HFF-Myc (cell line): ENCODE data around the gene SH3BP4.

ENCODE experiments used
- DNase-seq: peaks from one replicate; pipeline ENCODE4 v3.0.0-alpha.2; 2011; ENCODE audit warnings: low read depth; ENCODE audit errors: extremely low read depth
- H3K4me3 ChIP-seq: replicated peaks from 2 replicates; pipeline ENCODE4 v1.5.1; 2011; ENCODE audit warnings: low read depth, mild to moderate bottlenecking, control low read depth, low read length
- CTCF ChIP-seq: IDR thresholded peaks from 2 replicates; pipeline ENCODE4 v1.5.1; 2012; ENCODE audit warnings: mild to moderate bottlenecking, low read depth, low read length, control low read depth; ENCODE audit errors: missing control alignments

SH3BP4 gene

DNA sequence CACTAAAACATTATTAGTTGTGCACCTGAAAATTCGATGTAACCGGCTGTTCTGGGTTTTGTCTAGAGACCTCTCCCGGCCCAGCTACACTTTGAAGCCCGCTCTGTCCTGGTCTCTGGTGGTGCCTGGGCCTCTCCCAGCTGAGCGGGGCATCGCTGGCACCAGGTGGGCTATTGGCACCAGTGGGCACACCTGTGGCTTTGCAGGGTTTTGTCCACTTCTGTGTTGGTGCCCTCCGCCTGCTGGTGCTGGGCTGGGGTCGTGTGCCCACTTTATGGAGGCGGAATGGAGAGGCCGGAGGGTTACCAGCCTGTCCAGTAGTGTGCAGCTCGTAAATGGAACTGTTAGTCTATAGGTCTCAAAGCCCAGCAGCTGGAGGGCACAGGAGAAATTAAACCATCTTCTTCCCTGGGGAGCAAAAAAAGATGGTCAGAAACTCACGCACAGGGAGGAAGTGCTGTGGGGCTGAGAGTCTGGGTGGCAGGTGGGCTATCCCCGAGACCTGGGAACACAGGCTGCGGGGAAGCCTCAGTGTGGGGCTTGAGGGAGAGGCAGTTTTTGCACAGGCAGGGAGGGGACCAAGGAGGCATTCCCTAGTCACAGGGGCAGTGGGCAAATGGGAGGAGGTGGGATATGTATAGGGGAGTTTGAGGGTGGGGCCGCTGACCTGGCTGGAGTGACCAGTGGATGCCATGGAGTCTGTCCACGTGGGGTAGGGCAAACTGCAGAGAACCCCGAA, 30.4 kb downstream of the SH3BP4 start:
- no peak for DNase-seq
- peak overlapping the region; percentile 19 for H3K4me3 ChIP-seq
- no peak for TF ChIP-seq CTCF

DNA sequence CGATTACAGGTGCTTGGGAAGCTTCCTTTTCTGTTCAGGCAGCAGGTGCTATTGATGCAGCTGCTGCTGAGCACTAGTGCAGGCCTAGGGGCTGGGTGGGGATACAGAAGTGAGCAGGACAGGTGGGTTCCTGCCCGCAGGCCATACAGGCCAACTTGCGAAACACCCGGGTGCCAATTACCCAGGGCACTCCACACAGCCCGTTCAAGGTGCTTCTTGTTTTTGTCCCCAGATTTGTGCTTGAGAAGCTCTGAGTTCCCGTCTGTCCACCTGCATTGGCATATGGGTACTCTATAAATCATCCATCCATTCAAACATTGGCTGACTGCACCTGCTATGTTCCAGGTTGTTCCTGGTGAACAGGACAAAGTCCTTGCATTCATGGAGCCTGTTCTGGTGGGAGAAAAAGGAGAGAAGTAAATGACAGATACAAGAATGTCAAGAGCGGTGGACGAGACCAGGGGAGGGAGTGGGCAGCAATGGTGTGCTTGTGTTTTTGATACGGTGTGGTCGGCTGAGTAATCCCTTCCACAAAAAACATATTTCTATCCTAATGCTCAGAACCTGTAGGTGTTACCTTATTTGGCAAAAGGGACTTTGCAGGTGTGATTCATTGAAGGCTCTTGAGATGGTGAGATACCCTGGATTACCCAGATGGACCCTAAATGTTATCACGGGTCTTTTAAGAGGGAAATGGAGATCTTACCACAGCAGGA, 31.4 kb downstream of the SH3BP4 start:
- TF ChIP-seq CTCF: no peak
- no peak overlapping the region for H3K4me3 ChIP-seq
- DNase-seq: no peak

DNA sequence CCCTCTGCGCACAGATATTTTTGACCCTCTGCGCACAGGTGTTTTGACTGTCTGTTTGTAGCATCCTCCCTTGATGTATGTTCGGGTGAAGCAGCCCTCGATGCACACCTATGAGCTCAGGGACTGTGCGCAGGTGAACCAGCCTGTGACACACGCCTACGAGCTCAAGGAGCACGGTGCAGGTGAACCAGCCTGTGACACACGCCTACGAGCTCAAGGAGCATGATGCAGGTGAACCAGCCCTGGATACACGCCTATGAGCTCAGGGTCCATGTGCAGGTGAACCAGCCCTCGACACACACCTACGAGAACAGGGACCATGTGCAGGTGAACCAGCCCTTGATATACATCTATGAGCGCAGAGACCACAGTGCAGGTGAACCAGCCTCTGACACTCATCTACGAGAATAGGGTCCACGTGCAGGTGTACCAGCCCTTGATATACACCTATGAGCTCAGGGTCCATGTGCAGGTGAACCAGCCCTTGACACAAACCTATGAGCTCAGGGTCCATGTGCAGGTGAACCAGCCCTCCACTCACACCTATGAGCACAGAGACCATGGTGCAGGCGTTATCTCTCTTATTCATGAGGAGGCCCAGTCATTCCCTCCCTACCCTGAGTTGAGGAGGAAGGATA, 33.9 kb downstream of the SH3BP4 start:
- no peak for TF ChIP-seq CTCF
- no peak for DNase-seq
- no peak overlapping the region for H3K4me3 ChIP-seq

- TF ChIP-seq CTCF: no peak
- DNase-seq: no peak
- H3K4me3 ChIP-seq: no peak overlapping the region
These were observed 34.6 kb downstream of the SH3BP4 start for GRCh38 chr2:234986390-234986789.

- no peak for DNase-seq
- no peak for TF ChIP-seq CTCF
- no peak overlapping the region for H3K4me3 ChIP-seq
These were observed 35.3 kb downstream of the SH3BP4 start for GRCh38 chr2:234986876-234987720.

DNA sequence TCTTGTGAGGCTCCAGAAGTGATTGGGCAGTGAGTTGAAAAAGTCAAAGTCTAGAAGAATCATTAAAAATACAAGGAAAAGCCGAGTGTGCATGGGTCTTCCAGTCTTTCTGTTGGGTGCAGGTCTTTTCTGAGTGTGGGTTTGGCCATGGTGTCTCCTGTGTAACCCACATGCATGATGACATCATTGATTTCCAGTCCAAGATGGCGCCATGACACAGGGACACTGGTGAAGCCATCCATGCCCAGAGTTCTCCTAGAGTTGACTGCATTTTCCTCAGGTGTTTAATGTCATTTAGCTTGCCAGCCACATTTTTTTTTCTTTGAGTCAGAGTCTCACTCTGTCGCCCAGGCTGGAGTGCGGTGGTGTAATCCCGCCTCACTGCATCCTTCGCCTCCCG, 35.9 kb downstream of the SH3BP4 start:
- TF ChIP-seq CTCF: no peak
- no peak overlapping the region for H3K4me3 ChIP-seq
- DNase-seq: no peak
